ENCODE measurements around the gene SLC6A9. TPM values are rescaled to one million over a fixed set of nuclear protein-coding genes. Genes with fewer than 3 reads are reported as not detected.

Gene SLC6A9
- polyA plus RNA-seq, 2 of the 4 experiments (the other 2 are of a cell fraction): 9.0 to 17.7 TPM

DNA sequence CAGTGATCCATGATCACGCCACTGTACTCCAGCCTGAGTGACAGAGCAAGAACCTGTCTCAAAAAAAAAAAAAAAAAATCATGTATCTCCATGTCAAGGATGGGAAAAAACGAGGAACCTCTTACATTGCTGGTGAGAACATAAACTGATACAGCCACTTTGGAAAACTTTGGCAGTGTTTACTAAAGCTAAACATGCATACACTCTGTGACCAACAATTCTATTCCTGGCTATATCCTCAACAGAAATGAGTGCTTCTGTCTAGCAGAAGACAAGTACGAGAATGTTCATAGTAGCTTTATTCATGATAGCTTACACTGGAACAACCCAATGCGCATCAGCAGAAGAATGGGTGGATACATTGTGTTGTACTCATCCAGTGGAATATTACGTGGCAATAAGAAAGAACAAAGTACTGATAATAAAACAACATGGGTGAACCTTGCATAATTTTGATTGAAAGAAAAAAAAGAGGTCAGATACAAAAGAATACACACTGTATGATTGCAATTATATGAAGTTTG, 31.5 kb upstream of the SLC6A9 start:
- ATAC-seq (no peak), DNase-seq (ENCODE audit: low read depth in 1 of 2, low spot score in 1 of 2) (no peak), FAIRE-seq (no peak)
- ChIA-PET POLR2A (no interaction called here), CTCF (interaction anchor here (0.7 to 1.0 kb wide), 3 partner anchors 16 to 154 kb away, joined by 3 read pairs; no protein-coding TSS in a partner anchor)
- Histone ChIP-seq H3K4me3 (no peak overlapping the region), H3K4me1 (peaks cover 13% of the 10 kb centered on the region), H3K4me2 (no peak overlapping the region), H3K9me3 (no peaks in the 10 kb centered on the region), H3K27ac (no peak overlapping the region)
- TF ChIP-seq POLR2A (IDR thresholded peaks at IDR 0.05; ENCODE audit: low read length) (no peak), KDM1A (IDR thresholded peaks at IDR 0.05; ENCODE audit: low read depth) (no peak), SMC3 (IDR thresholded peaks at IDR 0.05) (no peak), HOXB5 (CRISPR knock-in tag; IDR thresholded peaks at IDR 0.05) (no peak), MYC (IDR thresholded peaks at IDR 0.05; ENCODE audit: borderline replicate concordance, low read length) (no peak), NR3C1 (IDR thresholded peaks at IDR 0.05) (no peak), FOSB (CRISPR knock-in tag; IDR thresholded peaks at IDR 0.05) (no peak), HOXA7 (CRISPR knock-in tag; IDR thresholded peaks at IDR 0.05) (no peak), MAZ (IDR thresholded peaks at IDR 0.05; ENCODE audit: borderline replicate concordance, low read depth, low read length) (no peak), CBX8 (IDR thresholded peaks at IDR 0.05) (no peak), MAFK (IDR thresholded peaks at IDR 0.05; ENCODE audit: partially characterized antibody) (no peak), HOXB13 (CRISPR knock-in tag; IDR thresholded peaks at IDR 0.05; ENCODE audit: low read depth) (no peak), TP53 (CRISPR knock-in tag; IDR thresholded peaks at IDR 0.05) (no peak), ESRRA (IDR thresholded peaks at IDR 0.05; ENCODE audit: borderline replicate concordance, low read length) (no peak), ZNF302 (CRISPR knock-in tag; IDR thresholded peaks at IDR 0.05) (no peak), HDAC2 (IDR thresholded peaks at IDR 0.05) (no peak)
- TF ChIP-seq, protein P1, sequence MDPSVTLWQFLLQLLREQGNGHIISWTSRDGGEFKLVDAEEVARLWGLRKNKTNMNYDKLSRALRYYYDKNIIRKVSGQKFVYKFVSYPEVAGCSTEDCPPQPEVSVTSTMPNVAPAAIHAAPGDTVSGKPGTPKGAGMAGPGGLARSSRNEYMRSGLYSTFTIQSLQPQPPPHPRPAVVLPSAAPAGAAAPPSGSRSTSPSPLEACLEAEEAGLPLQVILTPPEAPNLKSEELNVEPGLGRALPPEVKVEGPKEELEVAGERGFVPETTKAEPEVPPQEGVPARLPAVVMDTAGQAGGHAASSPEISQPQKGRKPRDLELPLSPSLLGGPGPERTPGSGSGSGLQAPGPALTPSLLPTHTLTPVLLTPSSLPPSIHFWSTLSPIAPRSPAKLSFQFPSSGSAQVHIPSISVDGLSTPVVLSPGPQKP (IDR thresholded peaks at IDR 0.05; ENCODE audit: low read depth, low read length): no peak
- TF ChIP-seq, protein P2, sequence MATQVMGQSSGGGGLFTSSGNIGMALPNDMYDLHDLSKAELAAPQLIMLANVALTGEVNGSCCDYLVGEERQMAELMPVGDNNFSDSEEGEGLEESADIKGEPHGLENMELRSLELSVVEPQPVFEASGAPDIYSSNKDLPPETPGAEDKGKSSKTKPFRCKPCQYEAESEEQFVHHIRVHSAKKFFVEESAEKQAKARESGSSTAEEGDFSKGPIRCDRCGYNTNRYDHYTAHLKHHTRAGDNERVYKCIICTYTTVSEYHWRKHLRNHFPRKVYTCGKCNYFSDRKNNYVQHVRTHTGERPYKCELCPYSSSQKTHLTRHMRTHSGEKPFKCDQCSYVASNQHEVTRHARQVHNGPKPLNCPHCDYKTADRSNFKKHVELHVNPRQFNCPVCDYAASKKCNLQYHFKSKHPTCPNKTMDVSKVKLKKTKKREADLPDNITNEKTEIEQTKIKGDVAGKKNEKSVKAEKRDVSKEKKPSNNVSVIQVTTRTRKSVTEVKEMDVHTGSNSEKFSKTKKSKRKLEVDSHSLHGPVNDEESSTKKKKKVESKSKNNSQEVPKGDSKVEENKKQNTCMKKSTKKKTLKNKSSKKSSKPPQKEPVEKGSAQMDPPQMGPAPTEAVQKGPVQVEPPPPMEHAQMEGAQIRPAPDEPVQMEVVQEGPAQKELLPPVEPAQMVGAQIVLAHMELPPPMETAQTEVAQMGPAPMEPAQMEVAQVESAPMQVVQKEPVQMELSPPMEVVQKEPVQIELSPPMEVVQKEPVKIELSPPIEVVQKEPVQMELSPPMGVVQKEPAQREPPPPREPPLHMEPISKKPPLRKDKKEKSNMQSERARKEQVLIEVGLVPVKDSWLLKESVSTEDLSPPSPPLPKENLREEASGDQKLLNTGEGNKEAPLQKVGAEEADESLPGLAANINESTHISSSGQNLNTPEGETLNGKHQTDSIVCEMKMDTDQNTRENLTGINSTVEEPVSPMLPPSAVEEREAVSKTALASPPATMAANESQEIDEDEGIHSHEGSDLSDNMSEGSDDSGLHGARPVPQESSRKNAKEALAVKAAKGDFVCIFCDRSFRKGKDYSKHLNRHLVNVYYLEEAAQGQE (IDR thresholded peaks at IDR 0.05): no peak
- TF ChIP-seq, protein P3, sequence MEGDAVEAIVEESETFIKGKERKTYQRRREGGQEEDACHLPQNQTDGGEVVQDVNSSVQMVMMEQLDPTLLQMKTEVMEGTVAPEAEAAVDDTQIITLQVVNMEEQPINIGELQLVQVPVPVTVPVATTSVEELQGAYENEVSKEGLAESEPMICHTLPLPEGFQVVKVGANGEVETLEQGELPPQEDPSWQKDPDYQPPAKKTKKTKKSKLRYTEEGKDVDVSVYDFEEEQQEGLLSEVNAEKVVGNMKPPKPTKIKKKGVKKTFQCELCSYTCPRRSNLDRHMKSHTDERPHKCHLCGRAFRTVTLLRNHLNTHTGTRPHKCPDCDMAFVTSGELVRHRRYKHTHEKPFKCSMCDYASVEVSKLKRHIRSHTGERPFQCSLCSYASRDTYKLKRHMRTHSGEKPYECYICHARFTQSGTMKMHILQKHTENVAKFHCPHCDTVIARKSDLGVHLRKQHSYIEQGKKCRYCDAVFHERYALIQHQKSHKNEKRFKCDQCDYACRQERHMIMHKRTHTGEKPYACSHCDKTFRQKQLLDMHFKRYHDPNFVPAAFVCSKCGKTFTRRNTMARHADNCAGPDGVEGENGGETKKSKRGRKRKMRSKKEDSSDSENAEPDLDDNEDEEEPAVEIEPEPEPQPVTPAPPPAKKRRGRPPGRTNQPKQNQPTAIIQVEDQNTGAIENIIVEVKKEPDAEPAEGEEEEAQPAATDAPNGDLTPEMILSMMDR (IDR thresholded peaks at IDR 0.05): no peak
- 73% methylated on average over 5 of the region's 5 CpGs for WGBS (ENCODE audit: missing lambda C conversion rate)

DNA sequence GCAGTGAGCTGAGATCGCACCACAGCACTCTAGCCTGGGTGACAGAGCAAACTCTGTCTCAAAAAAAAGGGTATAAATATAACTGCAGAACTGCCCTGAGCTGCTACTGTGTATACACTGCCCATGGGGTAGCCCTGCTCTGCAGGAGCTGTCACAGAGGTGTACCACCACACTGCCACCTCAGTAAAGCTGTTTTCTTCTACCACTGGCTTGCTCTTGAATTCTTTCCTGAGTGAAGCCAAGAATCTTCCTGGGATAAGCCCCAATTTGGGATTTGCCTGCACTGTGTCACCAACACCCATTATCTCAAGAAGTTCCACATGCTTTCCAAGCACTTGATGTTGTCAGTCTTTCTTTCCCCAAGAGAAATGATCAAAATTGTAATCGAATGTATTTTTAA, 30.6 kb upstream of the SLC6A9 start:
- 78% methylated on average over 2 of the region's 2 CpGs for WGBS (ENCODE audit: missing lambda C conversion rate)
- peaks cover 7% of the 10 kb centered on the region for H3K4me1 ChIP-seq
- H3K9me3 ChIP-seq: no peaks in the 10 kb centered on the region
- FAIRE-seq: no peak
- H3K4me2 ChIP-seq: no peak overlapping the region
- no peak overlapping the region for H3K4me3 ChIP-seq
- no peak overlapping the region for H3K27ac ChIP-seq
- TF ChIP-seq ZSCAN20 (CRISPR knock-in tag; IDR thresholded peaks at IDR 0.05) (no peak), CEBPB (IDR thresholded peaks at IDR 0.05) (no peak), HOXB13 (CRISPR knock-in tag; IDR thresholded peaks at IDR 0.05; ENCODE audit: low read depth) (no peak), HOXB5 (CRISPR knock-in tag; IDR thresholded peaks at IDR 0.05) (no peak)
- TF ChIP-seq, protein P4, sequence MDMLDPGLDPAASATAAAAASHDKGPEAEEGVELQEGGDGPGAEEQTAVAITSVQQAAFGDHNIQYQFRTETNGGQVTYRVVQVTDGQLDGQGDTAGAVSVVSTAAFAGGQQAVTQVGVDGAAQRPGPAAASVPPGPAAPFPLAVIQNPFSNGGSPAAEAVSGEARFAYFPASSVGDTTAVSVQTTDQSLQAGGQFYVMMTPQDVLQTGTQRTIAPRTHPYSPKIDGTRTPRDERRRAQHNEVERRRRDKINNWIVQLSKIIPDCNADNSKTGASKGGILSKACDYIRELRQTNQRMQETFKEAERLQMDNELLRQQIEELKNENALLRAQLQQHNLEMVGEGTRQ (IDR thresholded peaks at IDR 0.05): no peak
- ChIA-PET CTCF (interaction anchor here (0.7 to 1.2 kb wide), 2 partner anchors 15 to 155 kb away, joined by 3 to 5 read pairs; no protein-coding TSS in a partner anchor), POLR2A (no interaction called here)
- ATAC-seq: no peak
- DNase-seq (ENCODE audit: low read depth in 1 of 2, low spot score in 1 of 2): no peak
